Measurements from ENCODE around the gene ARMC3. TPM values are rescaled to one million over a fixed set of nuclear protein-coding genes. Genes with fewer than 3 reads are reported as not detected.

Gene ARMC3
- total RNA-seq, 5 donors from 2014 or later (not counting 1 experiment from before 2014, with no cell fraction given): not detected

DNA sequence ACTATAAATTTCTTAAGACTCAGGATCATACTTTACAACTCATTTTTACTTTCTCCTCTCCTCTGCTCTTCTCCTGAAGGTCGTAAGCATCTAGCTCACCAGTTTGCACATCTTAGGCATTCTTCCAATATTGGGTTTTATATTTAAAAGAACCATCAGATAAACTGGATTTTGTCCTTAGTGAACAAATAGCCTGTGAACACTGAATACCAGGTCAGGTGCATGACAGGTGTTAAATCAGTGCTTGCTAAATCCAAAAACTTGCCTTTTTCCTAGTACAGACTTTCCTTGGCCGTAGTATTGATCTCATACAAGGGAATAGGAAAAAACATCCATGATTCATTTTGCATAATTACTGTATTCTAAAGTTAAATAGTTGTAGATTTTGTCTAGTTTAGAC lies 53.0 kb downstream of the ARMC3 start:
- Histone ChIP-seq H3K27me3 (replicated peaks in 1 of 2; ENCODE audit: control insufficient read depth in 2 of 2, extremely low read depth in 1 of 2, insufficient read depth in 2 of 2, low read length in 1 of 2) (no peaks in the 10 kb centered on the region), H3K9me3 (no peaks in the 10 kb centered on the region), H3K36me3 (ENCODE audit: control insufficient read depth in 2 of 2, extremely low read depth in 1 of 2, insufficient read depth in 1 of 2, low read length in 1 of 2) (no peaks in the 10 kb centered on the region), H3K4me3 (ENCODE audit: control insufficient read depth in 1 of 2, extremely low read depth in 1 of 2, low read length in 1 of 2) (no peak overlapping the region), H3K4me1 (ENCODE audit: control insufficient read depth in 1 of 2, extremely low read depth in 1 of 2, insufficient read depth in 2 of 2, low read length in 2 of 2) (no peaks in the 10 kb centered on the region), H3K27ac (ENCODE audit: low read length) (no peak overlapping the region)
- DNase-seq: no peak
- ChIA-PET POLR2A (no interaction called here), CTCF (interaction anchor here in 1 of 2 donors (1.4 kb wide), 1 partner anchor 9 kb away, joined by 4 read pairs; no protein-coding TSS in a partner anchor)
- no CpG with 5 or more reads among the region's 2 CpGs for WGBS (ENCODE audit: insufficient coverage)
- Mint-ChIP-seq H3K9me3 (no peaks in the 10 kb centered on the region), H3K4me1 (no peaks in the 10 kb centered on the region), H3K27ac (no peak overlapping the region), H3K4me3 (no peak overlapping the region), H3K27me3 (peaks cover 3% of the 10 kb centered on the region in 2 donors), H3K36me3 (no peaks in the 10 kb centered on the region)
- no peak for ATAC-seq (replicated peaks in 1 of 4)

DNA sequence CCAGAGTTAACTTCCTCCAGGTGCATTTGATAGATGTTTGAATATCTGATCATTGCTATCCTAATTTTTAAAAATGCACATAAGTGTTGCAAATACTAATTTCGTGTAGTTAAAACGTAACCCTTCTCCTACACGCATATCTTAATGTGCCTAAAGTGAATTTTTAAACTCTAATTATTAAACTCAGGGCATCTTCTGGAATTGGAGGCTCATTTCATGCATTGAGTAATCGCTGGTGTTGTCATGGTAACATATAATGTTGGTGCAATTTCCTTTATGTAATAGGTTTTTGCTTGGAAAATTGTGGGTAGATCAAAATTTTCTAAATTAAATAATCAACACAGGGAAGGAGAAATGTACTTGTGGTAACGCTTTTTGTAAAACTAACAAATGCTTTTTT lies 56.2 kb downstream of the ARMC3 start:
- CTCF ChIA-PET: no interaction called here

DNA sequence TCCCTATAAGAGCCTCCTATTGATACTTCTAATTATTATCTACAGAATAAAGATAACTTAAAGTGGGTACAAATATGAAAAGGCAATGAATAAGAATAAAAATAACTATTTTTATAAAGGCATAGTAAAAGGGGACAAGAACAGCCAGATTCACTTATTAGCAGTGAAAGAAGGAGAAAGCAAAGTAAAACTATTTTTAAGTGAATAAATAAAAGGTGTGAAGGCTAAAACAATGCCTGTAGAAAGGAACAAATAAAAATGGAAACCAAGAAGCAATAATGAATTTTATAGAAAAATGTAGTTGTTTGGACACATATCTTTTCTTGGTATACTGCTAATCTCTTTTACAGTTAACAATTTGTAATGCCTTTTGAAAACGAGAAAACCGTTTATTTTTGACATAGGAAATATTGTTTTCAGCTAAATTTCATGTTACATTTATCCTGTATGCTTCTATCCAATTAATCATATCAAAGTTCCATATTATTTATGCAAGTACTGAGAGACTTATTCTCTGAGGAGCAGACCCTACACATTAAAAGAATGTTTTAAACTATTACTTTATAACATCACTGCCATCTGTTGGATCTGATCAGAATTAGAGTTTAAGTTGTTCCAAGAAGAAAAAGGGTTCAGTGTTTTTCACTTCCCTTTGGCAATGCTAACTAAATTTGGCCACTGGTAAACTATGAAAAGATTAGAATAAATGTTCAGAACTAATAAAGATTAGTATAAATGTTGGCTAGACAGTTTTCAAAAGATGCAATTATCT lies 59.1 kb downstream of the ARMC3 start:
- Histone ChIP-seq H3K27ac (ENCODE audit: low read length) (no peak overlapping the region), H3K27me3 (replicated peaks in 1 of 2; ENCODE audit: control insufficient read depth in 2 of 2, extremely low read depth in 1 of 2, insufficient read depth in 2 of 2, low read length in 1 of 2) (no peaks in the 10 kb centered on the region), H3K4me3 (ENCODE audit: control insufficient read depth in 1 of 2, extremely low read depth in 1 of 2, low read length in 1 of 2) (no peak overlapping the region), H3K9me3 (no peaks in the 10 kb centered on the region), H3K4me1 (ENCODE audit: control insufficient read depth in 1 of 2, extremely low read depth in 1 of 2, insufficient read depth in 2 of 2, low read length in 2 of 2) (peaks cover 0 to 5% of the 10 kb centered on the region in 2 experiments), H3K36me3 (ENCODE audit: control insufficient read depth in 2 of 2, extremely low read depth in 1 of 2, insufficient read depth in 1 of 2, low read length in 1 of 2) (no peaks in the 10 kb centered on the region)
- WGBS (ENCODE audit: insufficient coverage): no CpG with 5 or more reads among the region's 2 CpGs
- H3K36me3 Mint-ChIP-seq: no peaks in the 10 kb centered on the region
- peaks cover 0 to 4% of the 10 kb centered on the region in 2 donors for H3K27me3 Mint-ChIP-seq
- no peaks in the 10 kb centered on the region for H3K9me3 Mint-ChIP-seq
- H3K27ac Mint-ChIP-seq: no peak overlapping the region
- ChIA-PET CTCF (interaction anchor here in 1 of 2 donors (0.9 kb wide), 1 partner anchor 994 kb away, joined by 3 read pairs; no protein-coding TSS in a partner anchor), POLR2A (no interaction called here)
- ATAC-seq (replicated peaks in 1 of 4) (peak in 1 of 4 experiments; percentile 39), DNase-seq (peak in 1 of 35 experiments; percentile 35)
- peaks cover 7 to 12% (median 10%) of the 10 kb centered on the region in 3 donors for H3K4me1 Mint-ChIP-seq
- H3K4me3 Mint-ChIP-seq: no peak overlapping the region

More for the DNA sequence above, 56.2 kb downstream of the ARMC3 start:
- peaks cover 3% of the 10 kb centered on the region in 2 donors for H3K27me3 Mint-ChIP-seq
- Histone ChIP-seq H3K36me3 (ENCODE audit: control insufficient read depth in 2 of 2, extremely low read depth in 1 of 2, insufficient read depth in 1 of 2, low read length in 1 of 2) (no peaks in the 10 kb centered on the region), H3K4me1 (ENCODE audit: control insufficient read depth in 1 of 2, extremely low read depth in 1 of 2, insufficient read depth in 2 of 2, low read length in 2 of 2) (peaks cover 0 to 5% of the 10 kb centered on the region in 2 experiments), H3K4me3 (ENCODE audit: control insufficient read depth in 1 of 2, extremely low read depth in 1 of 2, low read length in 1 of 2) (no peak overlapping the region), H3K9me3 (no peaks in the 10 kb centered on the region), H3K27ac (ENCODE audit: low read length) (no peak overlapping the region), H3K27me3 (replicated peaks in 1 of 2; ENCODE audit: control insufficient read depth in 2 of 2, extremely low read depth in 1 of 2, insufficient read depth in 2 of 2, low read length in 1 of 2) (no peaks in the 10 kb centered on the region)
- peaks cover 6 to 8% (median 6%) of the 10 kb centered on the region in 3 donors for H3K4me1 Mint-ChIP-seq
- H3K27ac Mint-ChIP-seq: no peak overlapping the region
- ATAC-seq (replicated peaks in 1 of 4): no peak
- no peaks in the 10 kb centered on the region for H3K36me3 Mint-ChIP-seq
- POLR2A ChIA-PET: no interaction called here
- no CpG with 5 or more reads among the region's 5 CpGs for WGBS (ENCODE audit: insufficient coverage)
- no peaks in the 10 kb centered on the region for H3K9me3 Mint-ChIP-seq
- no peak for DNase-seq
- no peak overlapping the region for H3K4me3 Mint-ChIP-seq

DNA sequence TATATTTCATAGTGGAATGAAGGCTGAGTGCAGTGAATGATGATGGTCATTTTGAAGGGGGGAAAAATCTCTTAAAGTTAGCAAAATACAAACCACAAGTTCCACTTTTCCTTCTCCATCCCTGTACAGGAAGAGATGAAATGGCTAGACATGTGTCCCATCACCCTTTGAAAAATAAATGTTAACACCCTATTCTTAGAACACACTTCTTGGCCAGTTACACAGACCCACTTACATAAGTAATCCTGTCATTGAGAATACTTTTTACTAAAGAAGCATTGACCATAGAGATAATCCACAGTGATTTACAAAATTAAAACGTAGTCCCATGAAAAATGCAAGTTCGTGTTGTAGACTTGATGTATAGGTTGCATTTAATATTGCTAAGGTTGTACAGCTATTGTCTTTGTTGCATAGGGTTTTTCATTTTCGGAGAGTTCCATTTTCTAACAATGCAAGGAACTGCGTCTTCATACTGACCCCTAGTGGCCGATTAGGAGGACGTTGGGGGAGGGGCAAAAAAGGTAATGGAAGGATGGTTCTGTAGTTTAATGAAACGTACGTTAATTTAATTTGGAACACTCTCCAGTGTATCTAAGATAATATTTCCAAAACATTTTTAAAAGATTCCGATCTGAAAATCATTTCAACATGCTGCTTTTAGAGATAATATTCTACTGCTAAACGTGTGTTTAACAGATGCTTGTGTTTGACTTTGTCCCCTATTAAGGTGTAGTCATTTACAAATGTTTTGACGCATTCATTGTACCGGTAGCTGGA lies 60.9 kb downstream of the ARMC3 start:
- H3K27ac ChIP-seq (ENCODE audit: low read length): no peak overlapping the region
- DNase-seq: peak; percentile 19 to 87 (median 57)
- no peaks in the 10 kb centered on the region for H3K36me3 ChIP-seq (ENCODE audit: control insufficient read depth in 2 of 2, extremely low read depth in 1 of 2, insufficient read depth in 1 of 2, low read length in 1 of 2)
- Mint-ChIP-seq H3K27me3 (peaks cover 0 to 2% of the 10 kb centered on the region in 2 donors), H3K27ac (no peak overlapping the region), H3K9me3 (no peaks in the 10 kb centered on the region), H3K4me1 (peaks cover 7 to 20% (median 13%) of the 10 kb centered on the region in 3 donors), H3K36me3 (no peaks in the 10 kb centered on the region), H3K4me3 (no peak overlapping the region)
- ChIA-PET CTCF (interaction anchor here (0.6 to 3.4 kb wide), 41 partner anchors 8 to 1495 kb away, joined by 3 to 36 read pairs (median 4); partner anchors contain the start of gene DNAJC1 (in 1 of the 2)), POLR2A (interaction anchor here in 1 of 2 donors (0.5 to 0.7 kb wide), 3 partner anchors 121 to 372 kb away, joined by 3 to 16 read pairs (median 4); no protein-coding TSS in a partner anchor)
- H3K4me3 ChIP-seq (ENCODE audit: control insufficient read depth in 1 of 2, extremely low read depth in 1 of 2, low read length in 1 of 2): no peak overlapping the region
- H3K4me1 ChIP-seq (ENCODE audit: control insufficient read depth in 1 of 2, extremely low read depth in 1 of 2, insufficient read depth in 2 of 2, low read length in 2 of 2): peaks cover 0 to 5% of the 10 kb centered on the region in 2 experiments
- WGBS (ENCODE audit: insufficient coverage): 0% methylated on average over 2 of the region's 12 CpGs
- no peaks in the 10 kb centered on the region for H3K27me3 ChIP-seq (replicated peaks in 1 of 2; ENCODE audit: control insufficient read depth in 2 of 2, extremely low read depth in 1 of 2, insufficient read depth in 2 of 2, low read length in 1 of 2)
- no peaks in the 10 kb centered on the region for H3K9me3 ChIP-seq
- ATAC-seq (replicated peaks in 1 of 4): peak; percentile 72 to 84 (median 76)

DNA sequence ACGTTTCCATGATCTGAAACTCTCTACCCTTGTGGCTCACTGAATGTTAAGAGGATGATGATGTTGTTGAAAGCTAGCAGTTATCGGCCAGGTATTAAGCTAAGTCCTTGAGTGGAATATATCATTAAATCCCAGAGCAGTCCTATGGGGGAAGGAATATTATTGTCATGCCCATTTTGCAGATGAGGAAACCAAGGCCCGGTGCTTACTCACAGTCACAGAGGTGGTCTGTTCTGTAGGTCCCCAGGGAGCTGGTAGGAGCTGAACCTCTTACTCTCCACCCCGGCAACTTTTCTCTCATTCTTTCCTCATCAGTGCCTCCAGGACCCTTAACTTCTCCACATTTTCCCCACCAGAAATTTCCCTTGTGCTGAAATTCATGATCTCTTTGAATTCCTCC lies 62.6 kb downstream of the ARMC3 start:
- DNase-seq: no peak

DNA sequence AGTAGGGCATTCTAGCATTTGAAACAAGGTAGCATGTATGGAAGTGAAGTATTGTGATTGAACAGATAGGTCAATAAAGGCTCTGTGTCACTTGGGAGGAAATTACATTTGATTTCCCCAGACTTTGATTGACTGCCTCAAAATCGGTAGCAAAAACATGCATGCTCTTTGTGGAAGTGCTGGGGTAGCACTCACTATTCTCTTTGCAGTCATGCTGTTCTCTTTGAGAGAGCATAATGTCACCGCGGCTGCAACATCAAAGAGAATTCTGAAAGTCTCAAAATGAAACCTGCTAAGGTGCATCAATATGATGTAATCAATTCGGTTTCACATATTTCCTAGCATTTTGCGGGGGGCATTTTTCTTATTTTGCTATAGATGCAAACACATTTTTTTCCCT lies 64.2 kb downstream of the ARMC3 start:
- DNase-seq: peak in 15 of 35 experiments; percentile 1 to 42 (median 7)
- Histone ChIP-seq H3K4me3 (ENCODE audit: control insufficient read depth in 1 of 2, extremely low read depth in 1 of 2, low read length in 1 of 2) (no peak overlapping the region), H3K9me3 (no peaks in the 10 kb centered on the region), H3K4me1 (ENCODE audit: control insufficient read depth in 1 of 2, extremely low read depth in 1 of 2, insufficient read depth in 2 of 2, low read length in 2 of 2) (peaks cover 0 to 5% of the 10 kb centered on the region in 2 experiments), H3K27me3 (replicated peaks in 1 of 2; ENCODE audit: control insufficient read depth in 2 of 2, extremely low read depth in 1 of 2, insufficient read depth in 2 of 2, low read length in 1 of 2) (peaks cover 0 to 2% of the 10 kb centered on the region in 2 experiments), H3K36me3 (ENCODE audit: control insufficient read depth in 2 of 2, extremely low read depth in 1 of 2, insufficient read depth in 1 of 2, low read length in 1 of 2) (no peaks in the 10 kb centered on the region), H3K27ac (ENCODE audit: low read length) (no peak overlapping the region)
- H3K9me3 Mint-ChIP-seq: no peaks in the 10 kb centered on the region
- peaks cover 7 to 20% (median 13%) of the 10 kb centered on the region in 3 donors for H3K4me1 Mint-ChIP-seq
- H3K27ac Mint-ChIP-seq: no peak overlapping the region
- no peak overlapping the region for H3K4me3 Mint-ChIP-seq
- 0% methylated on average over 1 of the region's 5 CpGs for WGBS (ENCODE audit: insufficient coverage)
- H3K36me3 Mint-ChIP-seq: no peaks in the 10 kb centered on the region
- ATAC-seq (replicated peaks in 1 of 4): peak in 3 of 4 experiments; percentile 41 to 82 (median 61)
- peaks cover 5 to 16% of the 10 kb centered on the region in 2 donors for H3K27me3 Mint-ChIP-seq
- ChIA-PET POLR2A (no interaction called here), CTCF (no interaction called here)

More for the DNA sequence above, 62.6 kb downstream of the ARMC3 start:
- POLR2A ChIA-PET: interaction anchor here in 1 of 2 donors (0.8 kb wide), 1 partner anchor 13 kb away, joined by 3 read pairs; no protein-coding TSS in a partner anchor
- no peaks in the 10 kb centered on the region for H3K27me3 ChIP-seq (replicated peaks in 1 of 2; ENCODE audit: control insufficient read depth in 2 of 2, extremely low read depth in 1 of 2, insufficient read depth in 2 of 2, low read length in 1 of 2)
- Mint-ChIP-seq H3K4me3 (no peak overlapping the region), H3K36me3 (no peaks in the 10 kb centered on the region), H3K27me3 (peaks cover 2 to 7% of the 10 kb centered on the region in 2 donors), H3K4me1 (peaks cover 7 to 20% (median 13%) of the 10 kb centered on the region in 3 donors), H3K9me3 (no peaks in the 10 kb centered on the region), H3K27ac (no peak overlapping the region)
- no peak overlapping the region for H3K27ac ChIP-seq (ENCODE audit: low read length)
- no peak overlapping the region for H3K4me3 ChIP-seq (ENCODE audit: control insufficient read depth in 1 of 2, extremely low read depth in 1 of 2, low read length in 1 of 2)
- CTCF ChIA-PET: interaction anchor here (0.5 to 3.4 kb wide), 15 partner anchors 10 to 1494 kb away, joined by 3 to 36 read pairs (median 5); no protein-coding TSS in a partner anchor
- peaks cover 0 to 5% of the 10 kb centered on the region in 2 experiments for H3K4me1 ChIP-seq (ENCODE audit: control insufficient read depth in 1 of 2, extremely low read depth in 1 of 2, insufficient read depth in 2 of 2, low read length in 2 of 2)
- WGBS (ENCODE audit: insufficient coverage): 100% methylated on average over 1 of the region's 4 CpGs
- no peaks in the 10 kb centered on the region for H3K36me3 ChIP-seq (ENCODE audit: control insufficient read depth in 2 of 2, extremely low read depth in 1 of 2, insufficient read depth in 1 of 2, low read length in 1 of 2)
- no peaks in the 10 kb centered on the region for H3K9me3 ChIP-seq
- ATAC-seq (replicated peaks in 1 of 4): no peak

All from T-cell (primary cell).